ENCODE measurements around the gene DNAJC3. TPM values are rescaled to one million over a fixed set of nuclear protein-coding genes. Genes with fewer than 3 reads are reported as not detected.

DNAJC3 gene
- total RNA-seq, 4 donors from 2014 or later, result 15.7 to 21.6 (median 20.5) TPM

DNA sequence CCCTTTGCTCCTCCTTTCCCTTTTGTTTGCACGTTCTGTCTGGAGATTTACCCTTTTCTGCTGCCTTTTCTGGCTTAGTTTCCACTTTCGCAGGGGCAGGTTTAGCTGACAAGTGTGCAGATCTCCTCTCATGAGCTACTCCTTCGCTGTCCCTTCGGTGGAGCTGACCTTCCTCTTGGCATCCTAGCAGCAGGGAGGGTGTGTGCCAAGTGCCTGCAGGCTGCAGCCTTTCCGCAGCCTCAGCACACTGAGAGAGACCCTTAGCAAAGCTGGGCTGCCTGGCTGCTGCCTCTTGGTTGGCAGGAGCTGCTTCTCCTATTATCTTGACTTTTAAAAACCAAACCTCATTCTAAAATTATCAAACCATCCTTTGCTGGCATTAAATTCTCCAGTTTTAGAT is 132.5 kb downstream of the DNAJC3 start:
- H3K27ac ChIP-seq, result no peak overlapping the region
- DNase-seq, result no peak
- no peaks in the 10 kb centered on the region for H3K27me3 ChIP-seq
- intact Hi-C loops (cut with DNase I; ENCODE audit: low total_unique reads) (no loop called here), in situ Hi-C loops (cut with MboI; ENCODE audit: low sequenced_read_pairs in 4 of 4) (no loop called here)
- ATAC-seq, result no peak
- H3K36me3 ChIP-seq, result no peaks in the 10 kb centered on the region
- H3K4me3 ChIP-seq, result no peak overlapping the region
- H3K9me3 ChIP-seq, result peaks cover 0 to 4% (median 0%) of the 10 kb centered on the region in 3 donors
- TF ChIP-seq, protein P1, sequence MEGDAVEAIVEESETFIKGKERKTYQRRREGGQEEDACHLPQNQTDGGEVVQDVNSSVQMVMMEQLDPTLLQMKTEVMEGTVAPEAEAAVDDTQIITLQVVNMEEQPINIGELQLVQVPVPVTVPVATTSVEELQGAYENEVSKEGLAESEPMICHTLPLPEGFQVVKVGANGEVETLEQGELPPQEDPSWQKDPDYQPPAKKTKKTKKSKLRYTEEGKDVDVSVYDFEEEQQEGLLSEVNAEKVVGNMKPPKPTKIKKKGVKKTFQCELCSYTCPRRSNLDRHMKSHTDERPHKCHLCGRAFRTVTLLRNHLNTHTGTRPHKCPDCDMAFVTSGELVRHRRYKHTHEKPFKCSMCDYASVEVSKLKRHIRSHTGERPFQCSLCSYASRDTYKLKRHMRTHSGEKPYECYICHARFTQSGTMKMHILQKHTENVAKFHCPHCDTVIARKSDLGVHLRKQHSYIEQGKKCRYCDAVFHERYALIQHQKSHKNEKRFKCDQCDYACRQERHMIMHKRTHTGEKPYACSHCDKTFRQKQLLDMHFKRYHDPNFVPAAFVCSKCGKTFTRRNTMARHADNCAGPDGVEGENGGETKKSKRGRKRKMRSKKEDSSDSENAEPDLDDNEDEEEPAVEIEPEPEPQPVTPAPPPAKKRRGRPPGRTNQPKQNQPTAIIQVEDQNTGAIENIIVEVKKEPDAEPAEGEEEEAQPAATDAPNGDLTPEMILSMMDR (IDR thresholded peaks at IDR 0.05 in 4 of 5, conservative IDR thresholded peaks at IDR 0.05 in 1 of 5), result no peak
- no peak for TF ChIP-seq POLR2A (IDR thresholded peaks at IDR 0.05)
- H3K4me1 ChIP-seq, result no peaks in the 10 kb centered on the region

DNA sequence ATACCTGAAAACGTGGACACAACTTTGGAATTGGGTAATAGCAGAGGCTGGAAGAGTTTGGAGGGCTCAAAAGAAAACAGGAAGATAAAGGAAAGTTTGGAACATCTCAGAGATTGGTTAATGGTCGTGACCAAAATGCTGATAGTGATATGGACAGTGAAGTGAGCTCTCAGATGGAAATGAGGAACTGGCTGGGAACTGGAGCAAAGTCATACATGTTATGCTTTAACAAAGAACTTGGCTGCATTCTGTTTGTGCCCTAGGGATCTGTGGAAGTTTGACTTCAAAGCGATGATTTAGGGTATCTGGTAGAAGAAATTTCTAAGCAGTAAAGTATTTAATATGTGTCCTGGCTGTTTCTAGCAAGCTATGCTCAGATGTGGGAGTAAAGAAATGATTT is 136.2 kb downstream of the DNAJC3 start:
- H3K36me3 ChIP-seq, result peaks cover 0 to 10% of the 10 kb centered on the region in 2 donors
- H3K4me1 ChIP-seq, result no peaks in the 10 kb centered on the region
- H3K9me3 ChIP-seq, result no peaks in the 10 kb centered on the region
- intact Hi-C loops (cut with DNase I; ENCODE audit: low total_unique reads), result no loop called here
- H3K4me3 ChIP-seq, result no peak overlapping the region
- DNase-seq, result no peak
- no peaks in the 10 kb centered on the region for H3K27me3 ChIP-seq
- TF ChIP-seq, protein P1 (IDR thresholded peaks at IDR 0.05 in 4 of 5, conservative IDR thresholded peaks at IDR 0.05 in 1 of 5), result no peak
- no peak for TF ChIP-seq POLR2A (IDR thresholded peaks at IDR 0.05)
- no peak for ATAC-seq
- H3K27ac ChIP-seq, result no peak overlapping the region
- in situ Hi-C loops (cut with MboI; ENCODE audit: low sequenced_read_pairs in 4 of 4), result no loop called here

DNA sequence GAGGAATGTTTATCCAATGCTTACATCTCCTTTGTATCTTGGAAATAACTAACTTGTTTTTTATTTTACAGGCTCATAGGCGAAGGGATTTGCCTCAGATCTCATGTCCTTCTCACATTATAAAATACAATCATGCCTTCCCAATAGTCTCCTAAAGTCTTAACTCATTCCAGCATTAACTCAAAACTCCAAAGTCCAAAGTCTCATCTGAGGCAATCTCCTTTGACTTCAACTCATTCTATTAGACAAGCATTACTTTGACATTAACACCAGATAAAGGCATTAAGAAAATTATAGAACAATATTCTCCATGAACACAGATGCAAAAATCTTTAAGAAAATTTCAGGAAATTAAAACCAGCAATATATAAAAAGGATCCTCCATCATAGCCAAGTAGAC is 137.6 kb downstream of the DNAJC3 start:
- ATAC-seq, result no peak
- no peak overlapping the region for H3K4me3 ChIP-seq
- no peak overlapping the region for H3K27ac ChIP-seq
- intact Hi-C loops (cut with DNase I; ENCODE audit: low total_unique reads), result no loop called here
- in situ Hi-C loops (cut with MboI; ENCODE audit: low sequenced_read_pairs in 4 of 4), result no loop called here
- peaks cover 0 to 10% of the 10 kb centered on the region in 2 donors for H3K36me3 ChIP-seq
- no peak for TF ChIP-seq POLR2A (IDR thresholded peaks at IDR 0.05)
- TF ChIP-seq, protein P1 (IDR thresholded peaks at IDR 0.05 in 4 of 5, conservative IDR thresholded peaks at IDR 0.05 in 1 of 5), result no peak
- no peaks in the 10 kb centered on the region for H3K27me3 ChIP-seq
- no peak for DNase-seq
- H3K9me3 ChIP-seq, result no peaks in the 10 kb centered on the region
- H3K4me1 ChIP-seq, result no peaks in the 10 kb centered on the region

DNA sequence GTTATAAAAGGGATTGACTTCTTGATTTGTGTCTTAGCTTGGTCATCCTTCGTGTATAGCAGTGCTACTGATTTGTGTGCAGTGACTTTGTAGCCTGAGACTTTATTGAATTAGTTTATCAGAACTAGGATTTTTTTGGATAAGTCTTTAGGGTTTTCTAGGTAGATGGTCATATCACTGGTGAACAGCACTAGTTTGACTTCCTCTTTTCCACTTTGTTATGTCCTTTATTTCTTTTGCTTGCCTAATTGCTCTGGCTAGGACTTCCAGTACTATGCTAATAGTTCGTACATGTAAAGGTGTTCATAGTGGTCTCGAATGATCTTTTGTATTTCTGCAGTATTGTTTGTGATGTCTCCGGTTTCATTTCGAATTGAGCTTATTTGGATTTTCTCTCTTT is 145.4 kb downstream of the DNAJC3 start:
- intact Hi-C loops (cut with DNase I; ENCODE audit: low total_unique reads) (no loop called here), in situ Hi-C loops (cut with MboI; ENCODE audit: low sequenced_read_pairs in 4 of 4) (no loop called here)
- no peaks in the 10 kb centered on the region for H3K4me1 ChIP-seq
- no peaks in the 10 kb centered on the region for H3K36me3 ChIP-seq
- DNase-seq (no peak), ATAC-seq (no peak)
- H3K4me3 ChIP-seq, result no peak overlapping the region
- no peaks in the 10 kb centered on the region for H3K27me3 ChIP-seq
- no peaks in the 10 kb centered on the region for H3K9me3 ChIP-seq
- TF ChIP-seq POLR2A (IDR thresholded peaks at IDR 0.05), result no peak
- TF ChIP-seq, protein P1 (IDR thresholded peaks at IDR 0.05 in 4 of 5, conservative IDR thresholded peaks at IDR 0.05 in 1 of 5), result no peak
- no peak overlapping the region for H3K27ac ChIP-seq

DNA sequence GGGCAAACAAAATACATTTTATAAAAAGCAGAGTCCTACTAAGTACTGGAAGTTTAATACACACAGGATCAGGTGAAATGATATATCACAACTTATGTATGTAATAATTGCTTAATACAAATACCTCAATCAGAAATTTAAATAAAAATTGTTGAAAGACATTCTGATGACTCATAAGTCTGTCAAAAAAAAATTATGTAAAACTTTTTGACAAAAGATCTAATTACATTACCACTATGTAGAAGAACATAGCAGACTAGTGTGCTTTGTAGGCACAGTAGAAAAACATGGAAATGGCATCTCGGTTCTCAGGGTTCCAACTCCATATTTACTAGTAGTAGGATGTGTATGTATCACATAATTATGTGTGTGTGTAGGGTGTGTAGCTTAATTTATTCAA is 156.2 kb downstream of the DNAJC3 start:
- intact Hi-C loops (cut with DNase I; ENCODE audit: low total_unique reads), result loop anchor here (10.0 kb wide), 1 partner anchor 638 kb away; no protein-coding TSS in a partner anchor
- ATAC-seq (no peak), DNase-seq (no peak)
- Histone ChIP-seq H3K27me3 (no peaks in the 10 kb centered on the region), H3K4me1 (peaks cover 0 to 4% of the 10 kb centered on the region in 2 donors), H3K27ac (no peak overlapping the region), H3K4me3 (no peak overlapping the region), H3K9me3 (no peaks in the 10 kb centered on the region), H3K36me3 (no peaks in the 10 kb centered on the region)
- TF ChIP-seq POLR2A (IDR thresholded peaks at IDR 0.05), result no peak
- TF ChIP-seq, protein P1 (IDR thresholded peaks at IDR 0.05 in 4 of 5, conservative IDR thresholded peaks at IDR 0.05 in 1 of 5), result no peak
- in situ Hi-C loops (cut with MboI; ENCODE audit: low sequenced_read_pairs in 4 of 4), result loop anchor here in 3 of 4 donors (10.0 to 25.0 kb wide), 3 partner anchors 218 to 346 kb away; no protein-coding TSS in a partner anchor

All from gastrocnemius medialis (tissue), 4 donors.